Measurements from ENCODE around the gene ADD1. TPM values are rescaled to one million over a fixed set of nuclear protein-coding genes. Genes with fewer than 3 reads are reported as not detected.
A peak's percentile ranks its signal among the peaks of the same experiment; 100 is the strongest.

The ADD1 gene
- total and polyA plus RNA-seq, 2 experiments from 2014 or later, result 230 to 274 TPM

DNA sequence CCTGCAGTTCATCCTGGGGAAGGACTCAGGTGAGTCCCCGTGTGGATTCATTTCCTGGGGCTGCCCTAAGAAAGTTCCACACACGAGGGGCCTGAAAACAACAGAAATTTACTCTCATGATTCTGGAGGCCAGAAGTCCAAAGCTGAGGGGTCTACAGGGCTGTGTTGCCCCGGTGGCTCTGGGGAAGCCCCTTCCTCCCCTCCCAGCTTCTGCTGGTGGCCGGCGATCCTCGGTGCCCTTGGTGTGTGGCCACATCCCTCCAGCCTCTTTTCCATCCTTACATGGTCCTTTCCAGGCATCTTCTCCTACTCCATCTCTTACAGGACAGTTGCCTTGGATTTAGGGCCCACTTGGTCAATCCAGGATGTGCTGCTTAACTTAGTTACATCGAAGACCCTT, 35.6 kb upstream of the ADD1 start:
- H3K27ac ChIP-seq, result no peak overlapping the region
- no peak for DNase-seq (ENCODE audit: low read depth in 1 of 2, low spot score in 1 of 2)
- peaks cover 9% of the 10 kb centered on the region for H3K4me1 ChIP-seq (ENCODE audit: low read depth)
- no peaks in the 10 kb centered on the region for H3K36me3 ChIP-seq
- H3K9me3 ChIP-seq (ENCODE audit: low read depth), result no peaks in the 10 kb centered on the region
- TF ChIP-seq, protein P1, sequence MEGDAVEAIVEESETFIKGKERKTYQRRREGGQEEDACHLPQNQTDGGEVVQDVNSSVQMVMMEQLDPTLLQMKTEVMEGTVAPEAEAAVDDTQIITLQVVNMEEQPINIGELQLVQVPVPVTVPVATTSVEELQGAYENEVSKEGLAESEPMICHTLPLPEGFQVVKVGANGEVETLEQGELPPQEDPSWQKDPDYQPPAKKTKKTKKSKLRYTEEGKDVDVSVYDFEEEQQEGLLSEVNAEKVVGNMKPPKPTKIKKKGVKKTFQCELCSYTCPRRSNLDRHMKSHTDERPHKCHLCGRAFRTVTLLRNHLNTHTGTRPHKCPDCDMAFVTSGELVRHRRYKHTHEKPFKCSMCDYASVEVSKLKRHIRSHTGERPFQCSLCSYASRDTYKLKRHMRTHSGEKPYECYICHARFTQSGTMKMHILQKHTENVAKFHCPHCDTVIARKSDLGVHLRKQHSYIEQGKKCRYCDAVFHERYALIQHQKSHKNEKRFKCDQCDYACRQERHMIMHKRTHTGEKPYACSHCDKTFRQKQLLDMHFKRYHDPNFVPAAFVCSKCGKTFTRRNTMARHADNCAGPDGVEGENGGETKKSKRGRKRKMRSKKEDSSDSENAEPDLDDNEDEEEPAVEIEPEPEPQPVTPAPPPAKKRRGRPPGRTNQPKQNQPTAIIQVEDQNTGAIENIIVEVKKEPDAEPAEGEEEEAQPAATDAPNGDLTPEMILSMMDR (IDR thresholded peaks at IDR 0.05; ENCODE audit: low read depth, low read length), result no peak
- no peak overlapping the region for H3K4me3 ChIP-seq
- H3K27me3 ChIP-seq, result no peaks in the 10 kb centered on the region

DNA sequence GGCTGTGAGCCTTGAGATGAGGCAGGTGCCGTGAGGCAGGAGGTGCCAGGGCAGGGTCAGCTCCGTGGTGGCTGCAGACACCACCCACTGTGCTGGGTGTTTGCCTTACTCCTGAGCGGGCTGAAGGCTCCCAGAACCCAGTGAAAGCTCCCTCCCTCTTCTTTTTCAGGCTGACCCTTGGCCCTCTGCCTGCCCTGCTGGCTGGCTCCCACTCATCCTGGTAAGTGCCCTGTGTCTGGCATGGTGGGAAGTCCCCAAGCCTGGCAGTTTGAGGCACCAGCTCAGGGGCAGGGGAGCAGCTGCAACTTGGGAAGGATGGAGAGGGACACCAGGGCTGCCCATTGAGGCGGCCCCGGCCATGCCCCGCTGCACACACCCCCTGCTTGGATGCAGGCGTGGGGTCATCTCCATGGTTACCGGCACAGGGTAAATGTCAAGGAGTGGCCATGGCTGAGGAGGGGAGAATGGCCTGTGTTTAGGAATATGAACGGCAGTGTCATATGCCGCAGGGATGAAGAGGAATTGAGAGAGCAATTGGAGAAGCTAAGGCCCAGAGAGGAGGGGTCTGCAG, 33.9 kb upstream of the ADD1 start:
- H3K27me3 ChIP-seq, result no peaks in the 10 kb centered on the region
- H3K4me3 ChIP-seq, result no peak overlapping the region
- no peaks in the 10 kb centered on the region for H3K9me3 ChIP-seq (ENCODE audit: low read depth)
- peaks cover 9% of the 10 kb centered on the region for H3K4me1 ChIP-seq (ENCODE audit: low read depth)
- H3K27ac ChIP-seq, result no peak overlapping the region
- no peak for DNase-seq (ENCODE audit: low read depth in 1 of 2, low spot score in 1 of 2)
- TF ChIP-seq, protein P1 (IDR thresholded peaks at IDR 0.05; ENCODE audit: low read depth, low read length), result no peak
- H3K36me3 ChIP-seq, result no peaks in the 10 kb centered on the region

DNA sequence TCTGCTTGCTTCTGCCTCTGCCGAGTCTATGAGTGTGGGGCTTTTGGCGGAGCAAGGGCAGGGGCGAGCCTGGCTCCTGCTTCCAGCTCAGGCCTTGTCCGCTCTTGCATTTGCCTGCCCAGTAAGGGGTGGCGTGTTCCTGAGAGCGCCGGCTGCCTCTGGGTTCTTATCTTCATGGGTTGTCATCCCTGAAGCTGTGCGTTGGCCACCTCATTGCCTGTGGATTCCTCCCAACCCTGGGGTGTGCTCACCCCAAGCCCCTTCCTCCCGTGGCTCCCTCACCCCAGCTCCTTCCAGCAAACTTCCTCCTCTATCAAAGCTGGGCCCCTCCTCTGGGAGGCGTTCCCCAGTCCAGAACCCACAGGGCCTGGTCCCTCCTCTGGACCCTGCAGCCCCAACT, 33.3 kb upstream of the ADD1 start:
- no peaks in the 10 kb centered on the region for H3K9me3 ChIP-seq (ENCODE audit: low read depth)
- H3K27me3 ChIP-seq, result no peaks in the 10 kb centered on the region
- H3K4me1 ChIP-seq (ENCODE audit: low read depth), result peaks cover 9% of the 10 kb centered on the region
- no peak for DNase-seq (ENCODE audit: low read depth in 1 of 2, low spot score in 1 of 2)
- no peak overlapping the region for H3K4me3 ChIP-seq
- no peaks in the 10 kb centered on the region for H3K36me3 ChIP-seq
- no peak overlapping the region for H3K27ac ChIP-seq
- TF ChIP-seq, protein P1 (IDR thresholded peaks at IDR 0.05; ENCODE audit: low read depth, low read length), result no peak

DNA sequence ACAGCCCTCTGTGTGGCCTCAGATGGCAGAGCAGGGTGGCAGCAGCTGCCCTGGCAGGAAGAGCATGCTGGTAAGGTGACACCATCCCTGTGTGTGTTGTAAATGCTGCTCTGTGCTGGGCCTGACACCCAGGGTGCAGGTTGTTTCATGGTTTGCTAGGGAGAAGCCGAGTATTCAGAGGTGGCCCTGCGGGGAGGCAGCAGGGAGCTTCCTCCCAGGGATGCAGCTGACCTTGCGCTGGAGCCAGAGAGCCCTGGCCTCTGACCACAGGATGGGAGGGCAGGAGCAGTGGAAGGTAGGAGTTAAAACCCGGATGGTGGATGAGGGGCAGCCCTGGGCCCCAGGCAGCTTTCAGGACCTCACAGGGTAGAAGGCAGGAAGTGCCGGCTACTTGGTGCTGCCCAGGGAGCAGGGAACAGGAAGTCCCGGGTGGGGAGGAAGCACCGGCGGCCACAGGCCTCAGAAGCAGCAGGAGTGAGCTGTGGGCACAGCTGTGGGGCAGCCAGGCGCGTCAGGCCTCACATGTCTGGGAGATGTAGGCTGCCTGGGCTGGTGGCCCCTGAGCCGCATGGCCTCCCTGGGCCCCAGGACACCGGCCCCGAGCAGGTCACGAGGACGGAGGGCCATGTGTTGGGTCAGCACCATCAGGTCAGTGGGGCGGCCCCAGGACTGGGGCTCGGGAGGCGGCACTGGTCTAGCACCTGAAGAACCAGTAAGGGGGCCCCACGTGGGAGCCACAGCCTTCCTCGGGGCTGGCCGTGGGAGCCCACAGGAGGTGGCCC, 31.6 kb upstream of the ADD1 start:
- Histone ChIP-seq H3K4me1 (ENCODE audit: low read depth) (peaks cover 9% of the 10 kb centered on the region), H3K4me3 (no peak overlapping the region), H3K9me3 (ENCODE audit: low read depth) (no peaks in the 10 kb centered on the region), H3K36me3 (no peaks in the 10 kb centered on the region), H3K27ac (no peak overlapping the region), H3K27me3 (no peaks in the 10 kb centered on the region)
- TF ChIP-seq, protein P1 (IDR thresholded peaks at IDR 0.05; ENCODE audit: low read depth, low read length), result no peak
- DNase-seq (ENCODE audit: low read depth in 1 of 2, low spot score in 1 of 2), result peak; percentile 50 to 82

DNA sequence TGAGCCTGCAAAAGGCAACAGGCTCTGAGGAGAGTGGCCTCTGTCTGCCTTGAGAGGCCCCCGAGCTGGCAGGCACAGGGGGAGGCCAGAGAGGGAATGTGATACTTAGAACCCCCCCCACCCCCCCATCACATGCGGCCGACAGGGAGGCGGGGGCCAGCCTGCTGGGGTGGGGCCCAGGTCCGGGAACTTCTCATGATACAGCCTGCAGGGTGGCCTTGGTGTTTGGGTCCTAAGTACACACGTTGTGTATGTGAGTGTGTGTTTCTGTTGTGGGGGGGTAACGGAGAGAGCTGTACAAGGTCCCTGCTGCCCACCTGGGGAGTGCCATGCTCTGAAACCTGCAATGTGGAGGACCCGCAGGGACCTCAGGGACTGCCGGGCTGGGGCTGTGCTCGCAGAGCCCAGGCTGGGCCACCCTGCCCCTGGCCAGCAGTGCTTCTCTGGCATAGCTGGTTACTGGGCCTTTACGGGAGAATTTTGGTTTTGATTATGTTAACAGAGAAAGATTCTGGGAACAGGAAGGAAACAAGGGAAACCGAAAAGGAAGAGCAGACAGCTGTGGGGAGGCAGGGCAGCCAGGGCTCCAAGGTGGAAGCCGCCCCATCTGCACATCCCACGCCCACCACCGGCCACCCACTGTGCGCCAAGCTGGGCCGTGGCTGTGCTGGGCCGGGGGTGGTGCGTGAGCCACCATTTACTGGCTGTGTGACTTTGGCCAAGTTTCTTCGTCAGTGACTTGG, 30.9 kb upstream of the ADD1 start:
- Histone ChIP-seq H3K4me3 (no peak overlapping the region), H3K27ac (no peak overlapping the region), H3K27me3 (no peaks in the 10 kb centered on the region), H3K4me1 (ENCODE audit: low read depth) (peaks cover 9% of the 10 kb centered on the region), H3K9me3 (ENCODE audit: low read depth) (no peaks in the 10 kb centered on the region), H3K36me3 (no peaks in the 10 kb centered on the region)
- TF ChIP-seq, protein P1 (IDR thresholded peaks at IDR 0.05; ENCODE audit: low read depth, low read length), result no peak
- DNase-seq (ENCODE audit: low read depth in 1 of 2, low spot score in 1 of 2), result no peak
